GM18519 (cell line): Measurements from ENCODE around the gene FAM174B.

Source experiments
- ATAC-seq: cut with Tn5 transposase; IDR thresholded peaks from one replicate; pipeline ENCODE4 v1.9.1; 2021; ENCODE audit warnings: mild to moderate bottlenecking, moderate library complexity; ENCODE audit not compliant: unreplicated experiment, low FRiP score

Gene FAM174B

GRCh38 chr15:92578096-92578835 is 77.3 kb downstream of the FAM174B start:
- no peak for ATAC-seq

DNA sequence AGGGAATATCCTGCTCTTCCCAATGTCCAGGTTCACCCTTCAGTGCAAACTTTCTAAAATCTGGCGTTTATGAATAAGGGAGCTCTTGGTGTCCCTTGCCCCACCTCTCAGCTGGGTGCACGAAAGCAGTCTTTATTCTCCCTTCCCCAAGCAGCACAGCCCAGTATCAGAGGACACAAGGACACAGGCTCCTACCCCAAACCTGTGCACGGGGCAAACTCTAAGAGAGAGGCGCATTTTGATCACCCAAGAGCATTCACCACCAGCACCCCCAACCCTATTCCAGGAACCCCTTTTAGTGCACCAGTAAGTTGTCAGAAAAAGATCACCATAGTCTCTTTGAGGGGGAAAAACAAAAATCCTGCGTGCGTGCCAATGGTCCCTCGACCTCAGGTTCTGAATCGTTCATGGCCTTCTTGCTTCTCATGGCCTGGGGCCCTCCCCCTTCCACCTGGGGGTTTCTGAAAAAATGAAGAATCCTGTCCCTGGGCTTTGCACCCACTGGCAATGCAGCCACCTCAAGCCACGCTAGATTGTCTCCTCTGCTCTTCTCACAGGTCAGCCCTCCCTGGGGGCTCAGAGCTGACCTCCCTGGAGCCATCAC is 78.9 kb downstream of the FAM174B start:
- ATAC-seq: no peak

GRCh38 chr15:92574566-92574965 is 81.0 kb downstream of the FAM174B start:
- ATAC-seq: no peak

DNA sequence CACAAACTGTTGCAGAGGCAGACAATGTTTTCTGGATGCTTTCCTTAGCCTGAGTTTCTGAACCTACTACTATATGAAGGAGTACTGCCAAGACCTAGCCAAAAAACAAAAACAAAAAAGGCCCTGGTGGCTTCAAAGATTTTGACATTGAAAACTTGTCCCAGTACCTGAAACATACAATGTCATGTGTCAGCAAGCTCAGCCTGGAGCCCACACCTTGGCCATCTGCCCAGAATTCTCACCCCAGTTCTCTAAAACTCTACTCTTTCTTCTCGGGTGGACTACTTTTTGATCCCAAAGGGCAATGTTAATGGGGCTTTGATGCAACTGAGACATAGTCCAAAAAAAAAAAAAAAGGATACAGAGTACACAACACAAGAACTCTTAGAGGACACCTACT is 81.4 kb downstream of the FAM174B start:
- ATAC-seq: no peak

GRCh38 chr15:92571824-92572223 is 83.8 kb downstream of the FAM174B start:
- no peak for ATAC-seq

DNA sequence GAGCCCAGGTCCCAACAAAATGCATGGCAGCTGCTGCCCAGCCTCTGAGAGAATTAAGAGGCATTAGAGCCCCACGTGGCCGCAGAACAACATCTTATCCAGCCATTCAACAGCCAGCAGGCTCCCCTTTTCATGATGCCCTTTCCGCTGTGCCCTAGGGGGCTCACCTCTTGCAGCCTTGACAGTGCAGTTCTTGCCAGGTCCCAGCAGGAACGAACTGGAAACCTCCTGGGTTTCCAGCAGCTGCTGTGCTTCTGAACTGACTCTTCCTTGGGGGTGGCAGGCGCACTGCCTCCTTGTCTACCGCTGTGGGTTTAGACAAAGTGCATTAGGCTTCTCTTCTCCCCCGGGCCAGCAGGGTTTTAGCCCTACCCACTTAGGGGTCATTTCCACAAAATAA is 85.2 kb downstream of the FAM174B start:
- ATAC-seq: no peak

- ATAC-seq: no peak
These were observed 85.8 kb downstream of the FAM174B start for GRCh38 chr15:92569778-92570177.
